DOHH2 (cell line): ENCODE measurements around the gene ZMIZ1.

Experiments
- H3F3A ChIP-seq: fragments of 200-600 bp; sonication (generic), shearing (Covaris generic); 2 replicates; pipeline ENCODE4 v1.6.0; 2016; ENCODE audit warnings: antibody characterized with exemption, mild to moderate bottlenecking; ENCODE audit not compliant: control insufficient read depth, insufficient read depth
- H3K27ac ChIP-seq: fragments of 200-600 bp; sonication (generic); 2 replicates; pipeline ENCODE4 v1.5.1; 2014; ENCODE audit warnings: low read depth, mild to moderate bottlenecking, low read length, moderate library complexity
- H3K27me3 ChIP-seq: fragments of 200-600 bp; sonication (generic); 2 replicates; pipeline ENCODE4 v1.6.1; 2014; ENCODE audit warnings: mild to moderate bottlenecking, low read length, mixed read lengths; ENCODE audit not compliant: control insufficient read depth
- H3K36me3 ChIP-seq: fragments of 200-600 bp; sonication (generic); 2 replicates; pipeline ENCODE4 v1.6.1; 2014; ENCODE audit warnings: mild to moderate bottlenecking, low read length, moderate library complexity, mixed read lengths; ENCODE audit not compliant: control insufficient read depth
- H3K4me1 ChIP-seq: fragments of 200-600 bp; sonication (generic); 2 replicates; pipeline ENCODE4 v1.6.1; 2014; ENCODE audit warnings: mild to moderate bottlenecking, low read length, mixed read lengths; ENCODE audit not compliant: control insufficient read depth
- H3K4me2 ChIP-seq: fragments of 200-600 bp; sonication (generic); 2 replicates; pipeline ENCODE4 v1.6.0; 2014; ENCODE audit warnings: mild to moderate bottlenecking, low read length, moderate library complexity
- H3K4me3 ChIP-seq: fragments of 200-600 bp; sonication (generic); 2 replicates; pipeline ENCODE4 v1.5.1; 2014; ENCODE audit warnings: mild to moderate bottlenecking, low read length, mixed read lengths
- H3K79me2 ChIP-seq: fragments of 200-600 bp; sonication (generic); 2 replicates; pipeline ENCODE4 v1.6.1; 2014; ENCODE audit warnings: mild to moderate bottlenecking, low read length, mixed read lengths; ENCODE audit not compliant: control insufficient read depth
- H3K9me2 ChIP-seq: fragments of 200-600 bp; sonication (generic); replicated peaks from 2 replicates; pipeline ENCODE4 v1.6.1; 2014; ENCODE audit warnings: mild to moderate bottlenecking, low read length, mixed read lengths; ENCODE audit not compliant: control insufficient read depth
- H3K9me3 ChIP-seq: fragments of 200-600 bp; sonication (generic); 2 replicates; pipeline ENCODE4 v1.6.1; 2014; ENCODE audit warnings: antibody characterized with exemption, low read length, mixed read lengths; ENCODE audit not compliant: control insufficient read depth, insufficient read depth
- H4K20me1 ChIP-seq: fragments of 200-600 bp; sonication (generic); 2 replicates; pipeline ENCODE4 v1.6.0; 2014; ENCODE audit warnings: low read depth, mild to moderate bottlenecking, antibody characterized with exemption, low read length, moderate library complexity; ENCODE audit not compliant: control insufficient read depth, insufficient read depth
- EZH2phosphoT487 ChIP-seq: fragments of 200-600 bp; sonication (generic); IDR thresholded peaks from 2 replicates; pipeline ENCODE4 v1.6.1; 2017; ENCODE audit warnings: borderline replicate concordance, mild to moderate bottlenecking, antibody characterized with exemption, low read length, moderate library complexity, mixed read lengths
- TF ChIP-seq, protein P1 (sequence below): fragments of 200-600 bp; sonication (generic); IDR thresholded peaks from one replicate; pipeline ENCODE4 v1.5.1; 2014; ENCODE audit warnings: antibody characterized with exemption, mild to moderate bottlenecking, low read depth, low read length; ENCODE audit not compliant: poor library complexity, severe bottlenecking

ZMIZ1 gene

DNA sequence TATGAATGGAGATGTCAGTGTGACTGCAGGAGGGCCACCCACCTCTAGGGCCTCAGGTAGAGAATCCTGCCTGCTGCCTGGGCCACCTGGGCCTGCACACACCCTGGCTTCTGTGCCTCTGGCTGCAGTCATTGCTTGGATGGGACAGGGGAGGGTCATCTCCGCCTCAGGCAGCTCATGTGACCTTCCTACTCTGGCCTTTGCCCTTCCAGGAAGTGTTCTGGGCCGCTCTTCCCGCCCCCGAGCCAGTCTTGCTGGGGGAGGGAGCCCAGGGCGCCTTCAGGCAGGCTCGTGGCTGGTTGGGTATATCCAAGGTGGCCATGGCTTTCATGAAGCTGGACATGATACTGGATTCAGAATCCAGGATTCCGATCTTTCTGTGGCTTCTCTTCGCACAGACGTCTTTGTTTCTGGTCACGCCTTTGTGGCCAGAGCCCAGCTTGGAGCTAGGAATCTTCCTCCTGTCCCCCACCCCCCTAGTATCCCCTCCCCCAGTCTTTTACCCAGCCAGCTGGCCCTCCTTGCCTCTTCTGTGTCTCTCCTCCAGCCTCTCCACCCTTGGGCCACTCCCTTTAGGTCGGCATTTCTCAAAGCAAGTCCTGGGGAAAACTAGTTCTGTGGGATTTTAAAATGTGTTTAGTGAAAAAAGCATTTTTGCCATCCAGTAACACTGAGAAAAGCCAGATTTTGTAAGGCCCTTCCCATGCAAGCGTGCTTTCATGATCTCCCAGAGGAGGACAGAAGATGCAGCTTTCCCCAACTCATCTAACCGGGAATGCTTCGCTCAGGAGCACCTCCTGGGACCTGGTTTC, 119.6 kb downstream of the ZMIZ1 start:
- Histone ChIP-seq H3K27ac (no peak overlapping the region), H3K4me2 (no peak overlapping the region), H3K9me3 (no peaks in the 10 kb centered on the region), H3F3A (no peaks in the 10 kb centered on the region), H3K4me3 (no peak overlapping the region), H3K9me2 (no peaks in the 10 kb centered on the region), H4K20me1 (no peaks in the 10 kb centered on the region; the same call in 1 of the 2 replicates), H3K4me1 (peaks cover 7% of the 10 kb centered on the region), H3K79me2 (no peaks in the 10 kb centered on the region), H3K27me3 (peaks cover 33% of the 10 kb centered on the region), H3K36me3 (no peaks in the 10 kb centered on the region)
- TF ChIP-seq, protein P1, sequence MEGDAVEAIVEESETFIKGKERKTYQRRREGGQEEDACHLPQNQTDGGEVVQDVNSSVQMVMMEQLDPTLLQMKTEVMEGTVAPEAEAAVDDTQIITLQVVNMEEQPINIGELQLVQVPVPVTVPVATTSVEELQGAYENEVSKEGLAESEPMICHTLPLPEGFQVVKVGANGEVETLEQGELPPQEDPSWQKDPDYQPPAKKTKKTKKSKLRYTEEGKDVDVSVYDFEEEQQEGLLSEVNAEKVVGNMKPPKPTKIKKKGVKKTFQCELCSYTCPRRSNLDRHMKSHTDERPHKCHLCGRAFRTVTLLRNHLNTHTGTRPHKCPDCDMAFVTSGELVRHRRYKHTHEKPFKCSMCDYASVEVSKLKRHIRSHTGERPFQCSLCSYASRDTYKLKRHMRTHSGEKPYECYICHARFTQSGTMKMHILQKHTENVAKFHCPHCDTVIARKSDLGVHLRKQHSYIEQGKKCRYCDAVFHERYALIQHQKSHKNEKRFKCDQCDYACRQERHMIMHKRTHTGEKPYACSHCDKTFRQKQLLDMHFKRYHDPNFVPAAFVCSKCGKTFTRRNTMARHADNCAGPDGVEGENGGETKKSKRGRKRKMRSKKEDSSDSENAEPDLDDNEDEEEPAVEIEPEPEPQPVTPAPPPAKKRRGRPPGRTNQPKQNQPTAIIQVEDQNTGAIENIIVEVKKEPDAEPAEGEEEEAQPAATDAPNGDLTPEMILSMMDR, result no peak
- no peak for TF ChIP-seq EZH2phosphoT487

DNA sequence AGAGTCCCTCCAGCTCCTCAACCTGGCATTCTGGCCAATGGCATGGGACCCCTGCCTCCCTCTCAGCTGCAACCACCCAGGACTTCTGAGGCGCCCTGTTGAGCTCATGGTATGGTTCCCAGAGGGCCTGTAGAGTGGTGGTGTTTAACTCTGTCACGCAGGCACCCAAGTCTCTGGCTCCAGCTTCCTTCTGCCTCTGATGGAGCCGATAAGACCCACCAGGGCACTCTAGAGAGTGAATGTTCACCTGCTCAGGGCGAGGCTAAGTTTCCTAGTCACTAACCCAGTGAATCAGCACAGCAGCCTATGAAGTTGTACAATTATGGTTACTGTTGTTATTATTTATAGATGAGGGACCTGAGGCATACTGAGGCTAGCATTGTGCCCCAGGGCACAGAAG, 120.4 kb downstream of the ZMIZ1 start:
- no peaks in the 10 kb centered on the region; the same call in 1 of the 2 replicates for H4K20me1 ChIP-seq
- no peaks in the 10 kb centered on the region for H3K9me2 ChIP-seq
- TF ChIP-seq, protein P1, result no peak
- no peak for TF ChIP-seq EZH2phosphoT487
- peaks cover 35% of the 10 kb centered on the region for H3K27me3 ChIP-seq
- no peaks in the 10 kb centered on the region for H3K36me3 ChIP-seq
- H3K9me3 ChIP-seq, result no peaks in the 10 kb centered on the region
- no peak overlapping the region for H3K4me3 ChIP-seq
- H3K79me2 ChIP-seq, result no peaks in the 10 kb centered on the region
- peaks cover 11% of the 10 kb centered on the region for H3K4me1 ChIP-seq
- H3F3A ChIP-seq, result no peaks in the 10 kb centered on the region
- H3K27ac ChIP-seq, result no peak overlapping the region
- H3K4me2 ChIP-seq, result no peak overlapping the region

DNA sequence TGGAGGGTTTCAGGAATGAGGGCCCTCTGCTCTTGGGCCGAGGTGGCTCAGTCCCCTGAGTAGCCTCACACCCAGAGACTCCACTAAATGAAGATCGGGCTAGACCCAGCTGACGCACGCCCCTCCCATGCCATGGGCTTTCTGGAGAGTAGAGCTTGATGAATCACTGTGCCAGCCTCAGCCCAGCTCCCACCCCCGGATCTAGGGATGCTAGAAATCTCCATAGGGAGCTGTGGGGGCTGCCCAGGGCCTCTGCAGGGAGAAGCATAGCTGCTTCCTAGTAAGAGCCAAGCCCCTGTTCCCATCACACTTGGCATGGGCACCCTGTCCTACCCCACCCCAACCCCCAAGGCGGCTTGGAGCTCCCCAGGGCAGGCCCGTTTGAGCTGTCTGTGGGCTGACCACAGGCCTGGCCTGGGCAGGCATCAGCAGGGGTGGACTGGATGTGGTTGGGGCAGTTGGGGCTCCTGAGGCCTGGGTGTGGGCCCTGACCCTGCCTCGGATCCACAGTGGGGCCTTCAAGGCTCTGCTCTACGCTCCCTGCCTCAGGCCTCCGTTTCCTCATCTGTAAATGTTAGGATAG, 121.2 kb downstream of the ZMIZ1 start:
- H3K4me2 ChIP-seq, result no peak overlapping the region
- H3K36me3 ChIP-seq, result no peaks in the 10 kb centered on the region
- H3F3A ChIP-seq, result no peaks in the 10 kb centered on the region

More for the DNA sequence above, 121.2 kb downstream of the ZMIZ1 start:
- Histone ChIP-seq H3K9me3 (no peaks in the 10 kb centered on the region), H3K9me2 (no peaks in the 10 kb centered on the region), H3K79me2 (no peaks in the 10 kb centered on the region), H3K4me1 (peaks cover 18% of the 10 kb centered on the region), H3K4me3 (no peak overlapping the region), H4K20me1 (no peaks in the 10 kb centered on the region; the same call in 1 of the 2 replicates), H3K27ac (no peak overlapping the region), H3K27me3 (peaks cover 40% of the 10 kb centered on the region)
- TF ChIP-seq EZH2phosphoT487, result no peak
- TF ChIP-seq, protein P1, result no peak
